T-helper 1 cell treated with Interleukin-12 subunit alpha and Interleukin-12 subunit beta and Interleukin-4 antibody, amounts not matched to agents 30 μg/mL and 1 μg/mL, for 36 hours (primary cell): ENCODE measurements around the gene NOLC1.
A peak's percentile ranks its signal among the peaks of the same experiment; 100 is the strongest.

Experiments
- H3K27ac Mint-ChIP-seq: one replicate; pipeline ENCODE4 v1.8.0; 2021; ENCODE audit warnings: mild to moderate bottlenecking, mixed read lengths
- H3K27me3 Mint-ChIP-seq: one replicate; pipeline ENCODE4 v1.8.0; 2021; ENCODE audit warnings: low read depth, mixed read lengths
- H3K36me3 Mint-ChIP-seq: one replicate; pipeline ENCODE4 v1.8.0; 2021; ENCODE audit warnings: low read depth, mixed read lengths
- H3K4me1 Mint-ChIP-seq: one replicate; pipeline ENCODE4 v1.8.0; 2021; ENCODE audit warnings: low read depth, mixed read lengths
- H3K4me3 Mint-ChIP-seq: one replicate; pipeline ENCODE4 v1.8.0; 2021; ENCODE audit warnings: mild to moderate bottlenecking, moderate library complexity, mixed read lengths
- H3K9me3 Mint-ChIP-seq: one replicate; pipeline ENCODE4 v1.8.0; 2021; ENCODE audit warnings: mixed read lengths

NOLC1 gene

DNA sequence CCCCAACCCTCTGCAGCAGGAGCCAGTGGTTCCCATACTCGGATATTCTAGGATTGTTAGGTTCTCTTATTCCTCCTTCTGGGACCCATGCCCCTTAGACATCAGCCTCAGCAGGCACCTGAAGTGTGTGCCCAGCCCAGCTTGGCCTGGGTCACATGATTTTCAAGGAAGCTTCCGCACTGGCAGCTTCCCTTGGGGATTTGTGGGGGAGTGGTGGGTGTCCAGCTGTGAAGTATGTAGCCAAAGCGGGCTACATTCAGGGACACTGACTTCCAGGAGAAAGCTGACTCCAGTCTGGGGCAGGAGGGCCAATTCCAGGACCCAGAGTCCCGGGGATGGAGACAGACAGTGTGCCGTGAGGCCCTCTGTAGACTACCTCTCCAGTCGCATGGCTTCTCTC, 33.3 kb upstream of the NOLC1 start:
- H3K9me3 Mint-ChIP-seq, result no peaks in the 10 kb centered on the region
- H3K27ac Mint-ChIP-seq, result peak overlapping the region; percentile 93
- peak overlapping the region; percentile 91 for H3K4me3 Mint-ChIP-seq
- H3K27me3 Mint-ChIP-seq, result no peaks in the 10 kb centered on the region
- H3K36me3 Mint-ChIP-seq, result no peaks in the 10 kb centered on the region
- peaks cover 50% of the 10 kb centered on the region for H3K4me1 Mint-ChIP-seq

GRCh38 chr10:102119417-102120141, 32.6 kb upstream of the NOLC1 start:
- Mint-ChIP-seq H3K36me3 (no peaks in the 10 kb centered on the region), H3K27me3 (no peaks in the 10 kb centered on the region), H3K27ac (peak overlapping the region; percentile 93), H3K4me1 (peaks cover 49% of the 10 kb centered on the region), H3K9me3 (no peaks in the 10 kb centered on the region), H3K4me3 (peak overlapping the region; percentile 91)

GRCh38 chr10:102120142-102120990, 31.8 kb upstream of the NOLC1 start, which contains the start of gene LDB1:
TSS of gene LDB1 (minus strand) at chr10:102120368. CDS start at chr10:102120110, 258 bp downstream.
- no peaks in the 10 kb centered on the region for H3K9me3 Mint-ChIP-seq
- no peaks in the 10 kb centered on the region for H3K27me3 Mint-ChIP-seq
- H3K4me3 Mint-ChIP-seq, result peak within 1 kb of the TSS; percentile 91
- H3K4me1 Mint-ChIP-seq, result peaks cover 48% of the 10 kb centered on the region
- H3K27ac Mint-ChIP-seq, result peak within 1 kb of the TSS; percentile 93
- H3K36me3 Mint-ChIP-seq, result no peaks in the 10 kb centered on the region

DNA sequence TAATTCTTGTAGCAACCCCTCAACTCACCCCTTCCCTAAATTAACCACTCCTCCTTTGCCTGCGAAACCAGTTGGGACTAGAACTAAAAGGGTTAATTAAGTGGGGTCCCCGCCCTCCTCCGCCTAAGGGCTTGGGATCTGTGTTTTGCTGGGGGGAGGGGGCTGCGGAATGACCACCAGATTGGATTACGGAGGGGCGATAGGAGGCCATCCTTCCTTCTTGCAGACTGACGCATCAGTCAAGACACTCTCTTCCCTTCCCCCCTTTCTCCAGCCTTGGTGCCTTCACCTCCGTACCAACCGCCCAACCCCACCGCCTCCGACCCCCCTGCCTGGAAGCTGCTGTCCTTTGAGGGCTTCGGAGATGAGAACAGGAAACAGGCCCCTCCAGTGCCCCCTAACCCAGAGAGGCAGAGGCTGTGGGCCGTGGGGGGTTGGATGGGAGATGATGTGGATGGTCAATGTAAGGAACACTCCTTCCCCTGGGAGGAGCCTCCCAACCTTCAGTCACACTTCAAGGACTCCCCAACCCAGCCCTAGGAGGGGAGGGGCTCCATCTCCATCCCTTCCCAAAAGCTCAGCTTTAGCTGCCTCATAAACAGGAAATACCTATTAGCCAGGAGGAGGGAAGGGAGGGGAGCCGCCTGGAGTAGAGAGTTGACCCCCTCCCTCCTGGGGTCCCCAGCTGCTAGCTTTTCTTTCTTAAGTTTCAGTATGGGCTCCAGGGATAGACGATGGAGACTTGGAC, 31.0 kb upstream of the NOLC1 start:
- peaks cover 40% of the 10 kb centered on the region for H3K4me1 Mint-ChIP-seq

DNA sequence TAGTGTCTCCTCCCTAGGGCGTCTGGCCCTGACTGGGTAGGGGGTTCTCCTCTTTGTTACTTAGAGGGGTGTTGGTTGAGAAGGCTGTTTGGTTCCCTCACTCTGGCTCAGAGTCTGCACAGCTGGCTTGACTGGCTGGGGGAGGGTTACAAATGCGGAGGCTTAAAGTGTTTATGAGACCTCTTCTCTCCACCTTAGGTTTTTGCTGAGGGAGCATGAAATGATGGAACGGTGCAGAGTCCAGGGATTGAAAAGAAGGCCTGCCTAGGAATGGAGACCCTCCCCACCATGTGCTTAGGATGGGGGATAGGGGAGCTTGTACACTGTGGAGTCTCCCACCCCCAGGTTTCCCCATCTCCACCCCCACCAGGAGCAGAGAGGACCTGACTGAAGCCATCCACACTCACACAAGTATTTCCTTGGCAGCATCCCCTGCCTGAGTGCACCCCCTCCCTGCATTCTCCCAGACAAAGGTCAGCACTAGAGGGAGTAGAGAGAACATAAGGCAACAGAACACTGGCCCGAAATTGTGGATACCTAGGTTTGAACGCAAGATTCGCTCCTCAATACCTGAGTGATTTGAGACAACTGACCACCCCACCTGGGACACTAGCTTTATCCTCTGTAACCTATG, 30.3 kb upstream of the NOLC1 start:
- H3K27ac Mint-ChIP-seq, result no peak overlapping the region
- H3K36me3 Mint-ChIP-seq, result no peaks in the 10 kb centered on the region
- no peaks in the 10 kb centered on the region for H3K27me3 Mint-ChIP-seq
- peak overlapping the region; percentile 81 for H3K4me3 Mint-ChIP-seq
- no peaks in the 10 kb centered on the region for H3K9me3 Mint-ChIP-seq
- peaks cover 33% of the 10 kb centered on the region for H3K4me1 Mint-ChIP-seq

More for the DNA sequence above, 31.0 kb upstream of the NOLC1 start:
- H3K36me3 Mint-ChIP-seq, result no peaks in the 10 kb centered on the region
- no peaks in the 10 kb centered on the region for H3K27me3 Mint-ChIP-seq
- no peaks in the 10 kb centered on the region for H3K9me3 Mint-ChIP-seq
- H3K4me3 Mint-ChIP-seq, result peak overlapping the region; percentile 81
- peak overlapping the region; percentile 90 for H3K27ac Mint-ChIP-seq

- no peak overlapping the region for H3K4me3 Mint-ChIP-seq
- H3K27me3 Mint-ChIP-seq, result no peaks in the 10 kb centered on the region
- H3K27ac Mint-ChIP-seq, result no peak overlapping the region
- peaks cover 29% of the 10 kb centered on the region for H3K4me1 Mint-ChIP-seq
- H3K9me3 Mint-ChIP-seq, result no peaks in the 10 kb centered on the region
- H3K36me3 Mint-ChIP-seq, result no peaks in the 10 kb centered on the region
These were observed 29.7 kb upstream of the NOLC1 start for GRCh38 chr10:102122450-102122849.

- Mint-ChIP-seq H3K4me1 (peaks cover 21% of the 10 kb centered on the region), H3K27me3 (no peaks in the 10 kb centered on the region), H3K27ac (no peak overlapping the region), H3K4me3 (no peak overlapping the region), H3K9me3 (no peaks in the 10 kb centered on the region), H3K36me3 (no peaks in the 10 kb centered on the region)
These were observed 29.0 kb upstream of the NOLC1 start for GRCh38 chr10:102123223-102123622.

GRCh38 chr10:102131286-102132170, 20.7 kb upstream of the NOLC1 start:
- H3K4me1 Mint-ChIP-seq, result peaks cover 27% of the 10 kb centered on the region
- peaks cover 11% of the 10 kb centered on the region for H3K36me3 Mint-ChIP-seq
- H3K27ac Mint-ChIP-seq, result peak overlapping the region; percentile 88
- H3K27me3 Mint-ChIP-seq, result no peaks in the 10 kb centered on the region
- no peak overlapping the region for H3K4me3 Mint-ChIP-seq
- H3K9me3 Mint-ChIP-seq, result no peaks in the 10 kb centered on the region

DNA sequence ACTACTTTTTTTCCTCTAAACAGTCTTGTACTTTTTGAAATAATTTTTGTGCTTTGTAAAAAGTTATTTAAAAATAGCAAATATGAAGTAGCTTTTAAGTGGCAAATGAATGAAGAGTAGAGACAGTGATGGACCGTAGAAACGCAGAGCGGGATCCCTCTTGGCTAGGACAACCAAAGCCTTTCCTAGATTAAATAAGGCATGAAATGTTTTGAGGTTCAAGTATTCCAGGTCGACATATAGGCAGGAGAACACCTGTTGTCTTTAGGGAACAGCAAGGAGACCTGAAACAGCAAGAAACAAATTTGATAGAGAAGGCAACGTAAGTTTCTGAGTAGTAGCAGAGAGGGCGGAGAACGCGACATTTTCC, 20.0 kb upstream of the NOLC1 start:
- Mint-ChIP-seq H3K36me3 (peaks cover 11% of the 10 kb centered on the region), H3K4me3 (peak overlapping the region; percentile 91), H3K9me3 (no peaks in the 10 kb centered on the region), H3K27me3 (no peaks in the 10 kb centered on the region), H3K27ac (peak overlapping the region; percentile 88), H3K4me1 (peaks cover 27% of the 10 kb centered on the region)

DNA sequence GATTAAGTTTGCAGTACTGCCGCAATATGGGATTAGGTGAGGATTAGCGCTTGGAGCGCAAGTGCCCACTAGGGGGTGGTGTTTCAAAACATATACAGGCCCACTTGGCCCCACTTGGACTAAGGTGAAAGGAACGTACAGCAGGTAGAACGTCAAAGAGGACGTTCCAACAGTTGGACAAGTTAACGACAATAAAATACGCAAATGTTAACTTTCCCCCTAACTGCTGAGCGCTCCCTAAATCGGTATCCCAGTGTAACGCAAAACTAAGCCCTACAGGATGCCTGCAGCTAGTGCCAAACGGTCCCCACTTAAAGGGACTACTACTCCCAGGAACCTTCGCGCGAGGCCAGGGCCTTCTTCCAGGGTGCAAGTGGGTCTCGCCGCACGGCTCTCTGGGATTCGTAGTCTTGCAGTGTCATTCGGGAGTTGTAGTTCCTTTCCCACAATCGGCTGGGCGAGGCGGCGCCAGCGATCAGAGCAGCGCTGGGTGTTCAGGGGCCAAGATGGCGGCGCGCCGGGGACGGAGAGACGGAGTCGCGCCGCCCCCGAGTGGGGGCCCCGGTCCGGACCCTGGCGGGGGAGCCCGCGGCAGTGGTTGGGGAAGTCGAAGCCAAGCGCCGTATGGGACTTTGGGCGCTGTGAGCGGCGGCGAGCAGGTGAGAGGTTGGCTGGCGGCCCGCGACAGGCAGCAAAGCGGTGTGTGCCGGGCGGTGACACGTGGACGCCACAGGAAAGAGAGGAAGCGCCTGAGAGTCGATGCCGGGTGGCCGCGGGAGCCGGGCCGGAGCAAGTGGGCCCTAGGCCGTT, 19.4 kb upstream of the NOLC1 start, which contains the start of gene PPRC1:
Gene PPRC1, plus strand, starts transcription at position 478 of the 810 bp plus-strand sequence. Its CDS starts 29 bp downstream, at position 507.
- peak within 1 kb of the TSS; percentile 91 for H3K4me3 Mint-ChIP-seq
- H3K4me1 Mint-ChIP-seq, result peaks cover 32% of the 10 kb centered on the region
- peaks cover 11% of the 10 kb centered on the region for H3K36me3 Mint-ChIP-seq
- no peaks in the 10 kb centered on the region for H3K9me3 Mint-ChIP-seq
- peak within 1 kb of the TSS; percentile 88 for H3K27ac Mint-ChIP-seq
- H3K27me3 Mint-ChIP-seq, result no peaks in the 10 kb centered on the region

DNA sequence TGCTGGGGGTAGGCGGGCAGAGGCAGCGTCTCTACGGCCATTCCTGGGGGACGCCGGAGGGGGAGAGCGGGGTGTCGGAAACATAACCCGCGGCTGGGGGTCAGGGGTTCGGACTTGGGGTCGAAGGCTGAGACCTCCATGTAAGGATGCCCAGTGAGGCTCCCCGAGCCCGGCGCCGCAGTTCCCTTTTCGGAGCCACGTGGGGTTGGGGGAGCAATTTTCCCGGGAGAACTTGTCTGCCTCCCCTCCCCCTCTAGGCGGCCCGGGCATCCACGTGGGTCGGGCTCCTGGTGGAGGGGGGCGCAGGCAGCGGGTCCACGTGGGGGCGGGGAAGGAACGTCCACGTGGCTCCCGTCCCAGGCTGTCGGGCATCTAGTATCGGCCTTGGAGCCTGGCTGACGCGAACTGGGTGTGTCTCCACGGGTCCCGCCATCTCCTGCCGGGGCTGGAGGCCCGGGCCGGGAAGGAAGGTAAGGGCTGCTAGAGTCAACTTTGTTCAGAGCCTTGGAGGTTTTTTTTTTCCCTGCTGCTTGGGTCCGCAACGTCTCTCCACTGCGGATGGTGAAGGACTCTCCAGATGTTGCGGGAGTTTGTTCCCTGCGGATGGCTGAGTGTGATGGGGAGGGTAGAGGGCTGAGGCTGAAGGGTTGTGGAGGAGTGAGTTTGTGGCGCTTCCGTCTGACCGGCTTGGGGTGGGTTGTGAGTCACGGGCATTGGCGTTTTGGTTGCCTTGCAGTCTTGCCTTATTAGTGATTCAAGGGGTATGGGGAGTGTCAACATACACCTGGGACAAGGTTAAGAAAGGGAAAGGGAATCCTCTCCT, 18.6 kb upstream of the NOLC1 start:
- H3K4me1 Mint-ChIP-seq, result peaks cover 32% of the 10 kb centered on the region
- no peaks in the 10 kb centered on the region for H3K27me3 Mint-ChIP-seq
- H3K9me3 Mint-ChIP-seq, result no peaks in the 10 kb centered on the region
- peak overlapping the region; percentile 88 for H3K27ac Mint-ChIP-seq
- peak overlapping the region; percentile 91 for H3K4me3 Mint-ChIP-seq
- H3K36me3 Mint-ChIP-seq, result peaks cover 14% of the 10 kb centered on the region

DNA sequence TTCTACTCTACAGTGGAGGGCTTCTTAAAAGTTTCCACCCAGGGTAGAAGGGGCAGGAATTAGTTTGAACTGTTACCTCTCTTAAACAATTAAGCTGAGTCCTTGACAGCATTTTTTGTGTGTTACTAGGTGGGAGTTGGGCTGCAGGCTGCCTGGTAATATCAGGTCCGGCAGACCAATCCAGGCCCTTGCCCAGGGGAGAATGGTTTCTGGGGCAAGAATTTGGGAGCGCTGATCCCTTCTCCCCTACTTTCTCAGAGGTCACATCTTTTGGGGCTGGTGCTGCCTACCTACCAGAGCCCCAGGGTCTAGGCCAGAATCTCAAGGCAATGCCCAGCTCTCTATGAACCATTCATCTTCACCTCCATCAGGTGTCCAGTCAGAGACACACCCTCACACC, 17.8 kb upstream of the NOLC1 start:
- Mint-ChIP-seq H3K27ac (peak overlapping the region; percentile 87), H3K9me3 (no peaks in the 10 kb centered on the region), H3K27me3 (no peaks in the 10 kb centered on the region), H3K4me1 (peaks cover 32% of the 10 kb centered on the region), H3K4me3 (peak overlapping the region; percentile 91), H3K36me3 (peaks cover 18% of the 10 kb centered on the region)
